GM21447 (cell line): ENCODE results near the gene BATF.

Source experiments
- ATAC-seq: cut with Tn5 transposase; IDR thresholded peaks from one replicate; pipeline ENCODE4 v1.9.1; 2021; ENCODE audit not compliant: unreplicated experiment

BATF gene

GRCh38 chr14:75499084-75499875, 23.0 kb upstream of the BATF start:
- peak; percentile 65 for ATAC-seq

- no peak for ATAC-seq
These were observed 21.2 kb upstream of the BATF start for GRCh38 chr14:75501080-75501479.

- ATAC-seq, result no peak
These were observed 17.9 kb upstream of the BATF start for GRCh38 chr14:75504411-75504810.

GRCh38 chr14:75506930-75507329, 15.3 kb upstream of the BATF start:
- ATAC-seq, result no peak

GRCh38 chr14:75510547-75510946, 11.7 kb upstream of the BATF start:
- ATAC-seq, result no peak

GRCh38 chr14:75511201-75511600, 11.1 kb upstream of the BATF start:
- ATAC-seq, result no peak

GRCh38 chr14:75513911-75514672, 8.2 kb upstream of the BATF start:
- ATAC-seq, result peak; percentile 49

- peak; percentile 51 for ATAC-seq
These were observed 7.3 kb upstream of the BATF start for GRCh38 chr14:75514673-75515628.

- ATAC-seq, result peak; percentile 41
These were observed 6.7 kb upstream of the BATF start for GRCh38 chr14:75515629-75515996.

GRCh38 chr14:75518625-75519024, 3.6 kb upstream of the BATF start:
- no peak for ATAC-seq

GRCh38 chr14:75519394-75519793, 2.9 kb upstream of the BATF start:
- no peak for ATAC-seq

- no peak for ATAC-seq
These were observed 2.2 kb upstream of the BATF start for GRCh38 chr14:75519826-75520728.

GRCh38 chr14:75520852-75521251, 1.4 kb upstream of the BATF start:
- ATAC-seq, result no peak

GRCh38 chr14:75521415-75522199, 662 bp upstream of the BATF start:
- ATAC-seq, result peak; percentile 10

GRCh38 chr14:75522983-75523318, 682 bp downstream of the BATF start:
- ATAC-seq, result no peak

- no peak for ATAC-seq
These were observed 1.5 kb downstream of the BATF start for GRCh38 chr14:75523771-75524171.

- no peak for ATAC-seq
These were observed 3.7 kb downstream of the BATF start for GRCh38 chr14:75525969-75526368.

- no peak for ATAC-seq
These were observed 5.3 kb downstream of the BATF start for GRCh38 chr14:75527449-75528163.

GRCh38 chr14:75531256-75531655, 9.0 kb downstream of the BATF start:
- ATAC-seq, result no peak
